SJCRH30 (cell line): ENCODE measurements around the gene RNF181. TPM values are rescaled to one million over a fixed set of nuclear protein-coding genes. Genes with fewer than 3 reads are reported as not detected.
"Not testable (repeated sequence)": the region's sequence is repeated elsewhere in the genome, so short reads cannot be mapped to it uniquely, and the experiment has no call there.

Experiments used
- DNase-seq, 2 experiments: peaks; one replicate each; pipeline ENCODE4 v3.0.0-alpha.2; 2015 to 2020
- H3K27ac ChIP-seq: fragments of 250-450 bp; sonication (Bioruptor Pico); 2 replicates; pipeline ENCODE4 v1.5.1; 2020; ENCODE audit warnings: mild to moderate bottlenecking, moderate library complexity
- H3K27me3 ChIP-seq: fragments of 250-450 bp; sonication (Bioruptor Pico); 2 replicates; pipeline ENCODE4 v1.5.1; 2020; ENCODE audit warnings: mild to moderate bottlenecking, moderate library complexity
- H3K36me3 ChIP-seq: fragments of 250-450 bp; sonication (Bioruptor Pico); 2 replicates; pipeline ENCODE4 v1.5.1; 2020; ENCODE audit warnings: mild to moderate bottlenecking, moderate library complexity
- H3K4me1 ChIP-seq: fragments of 250-450 bp; sonication (Bioruptor Pico); 2 replicates; pipeline ENCODE4 v1.5.1; 2020; ENCODE audit warnings: mild to moderate bottlenecking, moderate library complexity
- H3K4me3 ChIP-seq: fragments of 250-450 bp; sonication (Bioruptor Pico); 2 replicates; pipeline ENCODE4 v1.5.1; 2020; ENCODE audit warnings: mild to moderate bottlenecking, moderate library complexity
- H3K9me3 ChIP-seq: fragments of 250-450 bp; sonication (Bioruptor Pico); replicated peaks from 2 replicates; pipeline ENCODE4 v1.5.1; 2020; ENCODE audit warnings: mild to moderate bottlenecking, moderate library complexity
- total RNA-seq: library from RNA; depleted of rRNA; stranded (reverse); fragments of >200 nt; shearing (Covaris generic); gene quantifications from 2 replicates; pipeline ENCODE4 v1.2.3, GENCODE V29; 2014

Gene RNF181
- total RNA-seq, 1 experiment from 2014 or later, result 91.1 TPM

- no peak for DNase-seq
- Histone ChIP-seq H3K36me3 (no peaks in the 10 kb centered on the region; the same call in 1 of the 2 replicates), H3K9me3 (no peaks in the 10 kb centered on the region), H3K27me3 (no peaks in the 10 kb centered on the region), H3K4me1 (peaks cover 16% of the 10 kb centered on the region; the same call in 1 of the 2 replicates), H3K4me3 (no peak overlapping the region), H3K27ac (no peak overlapping the region)
These were observed 12.0 kb downstream of the RNF181 start for GRCh38 chr2:85607268-85608215.

DNA sequence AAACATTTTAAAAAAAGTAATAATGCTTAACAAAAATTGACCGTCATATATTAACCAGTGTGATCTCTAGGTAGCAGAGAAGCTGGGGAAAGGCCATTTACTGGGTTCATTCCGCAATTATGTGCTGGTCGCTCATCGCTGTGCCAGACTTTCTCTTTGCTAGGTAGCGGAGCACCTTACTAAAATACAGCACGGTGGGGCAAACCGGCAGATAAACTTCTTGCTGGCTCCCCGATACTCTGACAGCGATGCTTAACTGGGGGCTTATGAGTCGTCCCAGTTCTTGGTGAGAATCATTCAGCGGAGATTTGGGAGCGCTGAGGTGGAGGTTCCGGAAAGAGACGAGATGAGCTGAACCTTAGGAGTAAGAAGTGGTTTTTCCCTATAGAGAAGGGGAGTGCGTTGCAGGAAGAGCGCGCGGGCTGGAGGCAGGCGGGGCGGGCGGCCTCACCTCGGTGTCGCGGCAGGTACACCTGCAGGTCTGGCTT lies 15.7 kb downstream of the RNF181 start:
- no peaks in the 10 kb centered on the region for H3K27me3 ChIP-seq
- H3K4me1 ChIP-seq, result peaks cover 6% of the 10 kb centered on the region; the same call in 1 of the 2 replicates
- H3K36me3 ChIP-seq, result no peaks in the 10 kb centered on the region; the same call in 1 of the 2 replicates
- no peaks in the 10 kb centered on the region for H3K9me3 ChIP-seq
- DNase-seq, result no peak
- H3K27ac ChIP-seq, result peak overlapping the region; percentile 71; the same call in 1 of the 2 replicates
- H3K4me3 ChIP-seq, result peak overlapping the region; percentile 83

GRCh38 chr2:85611705-85612587 lies 16.4 kb downstream of the RNF181 start, which contains the start of gene C2orf68:
C2orf68 (minus strand) TSS chr2:85612066; CDS start chr2:85611984, 82 bp downstream.
- H3K27ac ChIP-seq, result peak within 1 kb of the TSS; percentile 71
- peaks cover 6% of the 10 kb centered on the region; the same call in 1 of the 2 replicates for H3K4me1 ChIP-seq
- peak; percentile 96 for DNase-seq
- H3K4me3 ChIP-seq, result peak within 1 kb of the TSS; percentile 83
- H3K27me3 ChIP-seq, result no peaks in the 10 kb centered on the region
- H3K36me3 ChIP-seq, result no peaks in the 10 kb centered on the region; the same call in 1 of the 2 replicates
- H3K9me3 ChIP-seq, result no peaks in the 10 kb centered on the region

- DNase-seq, result no peak
These were observed 18.4 kb downstream of the RNF181 start for GRCh38 chr2:85613717-85614515.

DNA sequence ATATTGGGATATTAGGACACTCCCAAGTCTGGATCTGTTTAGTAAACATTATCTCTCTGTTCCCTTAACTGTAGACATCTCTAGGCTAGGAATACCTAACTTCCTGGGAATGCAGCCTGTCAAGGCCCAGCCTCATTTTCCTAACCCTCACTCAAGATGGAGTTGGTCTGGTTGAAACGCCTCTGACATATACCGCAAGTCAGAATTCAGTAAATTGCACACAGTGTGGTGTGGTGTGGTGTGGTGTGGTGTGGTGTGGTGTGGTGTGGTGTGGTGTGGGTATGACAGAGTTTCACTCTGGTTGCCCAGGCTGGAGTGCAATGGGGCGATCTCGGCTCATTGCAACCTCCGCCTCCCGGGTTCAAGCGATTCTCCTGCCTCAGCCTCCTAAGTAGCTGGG lies 19.2 kb downstream of the RNF181 start:
- H3K27me3 ChIP-seq, H3K9me3 ChIP-seq, H3K27ac ChIP-seq, H3K4me3 ChIP-seq, DNase-seq, H3K4me1 ChIP-seq: not testable (repeated sequence)
- peaks cover 20% of the 10 kb centered on the region for H3K36me3 ChIP-seq

More at GRCh38 chr2:85613717-85614515, 18.4 kb downstream of the RNF181 start:
- Histone ChIP-seq H3K9me3 (no peaks in the 10 kb centered on the region), H3K4me1 (peaks cover 9% of the 10 kb centered on the region; the same call in 1 of the 2 replicates), H3K36me3 (peaks cover 12% of the 10 kb centered on the region), H3K27me3 (no peaks in the 10 kb centered on the region), H3K4me3 (no peak overlapping the region), H3K27ac (no peak overlapping the region)

- Histone ChIP-seq H3K4me1 (peaks cover 9% of the 10 kb centered on the region; the same call in 1 of the 2 replicates), H3K4me3 (no peak overlapping the region; the same call in 1 of the 2 replicates), H3K36me3 (peaks cover 24% of the 10 kb centered on the region), H3K9me3 (no peaks in the 10 kb centered on the region), H3K27ac (no peak overlapping the region), H3K27me3 (no peaks in the 10 kb centered on the region)
- DNase-seq, result no peak
These were observed 19.8 kb downstream of the RNF181 start for GRCh38 chr2:85615413-85615728.

DNA sequence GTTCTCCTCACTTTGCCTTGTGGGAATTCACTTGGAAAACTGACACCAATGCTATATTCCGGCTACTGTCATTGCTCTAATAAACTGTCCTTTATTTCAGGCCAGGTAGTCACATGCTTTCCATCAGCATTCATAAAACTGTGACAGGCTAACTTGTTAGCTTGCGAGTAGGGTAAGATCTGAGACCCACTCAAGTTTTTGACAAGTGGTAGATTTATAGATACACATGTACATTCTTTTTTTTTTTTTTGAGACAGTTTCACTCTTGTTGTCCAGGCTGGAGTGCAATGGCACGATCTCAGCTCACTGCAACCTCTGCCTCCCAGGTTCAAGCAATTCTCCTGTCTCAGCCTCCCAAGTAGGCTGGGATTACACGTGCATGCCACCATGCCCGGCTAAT lies 22.2 kb downstream of the RNF181 start:
- H3K36me3 ChIP-seq, result peaks cover 45% of the 10 kb centered on the region
- not testable (repeated sequence) for H3K9me3 ChIP-seq, H3K4me1 ChIP-seq, DNase-seq, H3K27me3 ChIP-seq, H3K27ac ChIP-seq, H3K4me3 ChIP-seq

GRCh38 chr2:85619617-85620016 lies 24.1 kb downstream of the RNF181 start:
- H3K27ac ChIP-seq, result no peak overlapping the region
- no peaks in the 10 kb centered on the region for H3K9me3 ChIP-seq
- no peaks in the 10 kb centered on the region for H3K27me3 ChIP-seq
- no peak overlapping the region for H3K4me3 ChIP-seq
- peaks cover 5% of the 10 kb centered on the region; the same call in 1 of the 2 replicates for H3K4me1 ChIP-seq
- H3K36me3 ChIP-seq, result peaks cover 62% of the 10 kb centered on the region
- DNase-seq, result no peak

DNA sequence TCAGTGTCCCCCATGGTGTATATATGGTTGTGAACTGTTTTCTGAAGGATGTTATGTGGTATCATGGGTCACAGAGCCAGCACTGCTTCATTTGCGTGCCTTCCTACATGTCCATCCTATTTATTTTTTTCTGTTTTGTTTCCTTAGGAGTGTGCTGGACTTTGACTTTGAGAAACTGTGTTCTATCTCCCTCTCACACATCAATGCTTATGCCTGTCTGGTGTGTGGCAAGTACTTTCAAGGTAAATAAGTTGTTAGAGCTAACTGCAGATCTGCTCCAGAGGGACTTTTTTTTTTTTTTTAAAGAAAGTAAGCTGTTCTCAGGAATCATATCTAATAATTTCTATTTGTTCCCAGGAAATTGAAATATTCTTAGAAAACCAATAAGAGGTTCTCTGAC lies 25.8 kb downstream of the RNF181 start:
- peaks cover 77% of the 10 kb centered on the region for H3K36me3 ChIP-seq
- H3K4me1 ChIP-seq, result peaks cover 5% of the 10 kb centered on the region; the same call in 1 of the 2 replicates

DNA sequence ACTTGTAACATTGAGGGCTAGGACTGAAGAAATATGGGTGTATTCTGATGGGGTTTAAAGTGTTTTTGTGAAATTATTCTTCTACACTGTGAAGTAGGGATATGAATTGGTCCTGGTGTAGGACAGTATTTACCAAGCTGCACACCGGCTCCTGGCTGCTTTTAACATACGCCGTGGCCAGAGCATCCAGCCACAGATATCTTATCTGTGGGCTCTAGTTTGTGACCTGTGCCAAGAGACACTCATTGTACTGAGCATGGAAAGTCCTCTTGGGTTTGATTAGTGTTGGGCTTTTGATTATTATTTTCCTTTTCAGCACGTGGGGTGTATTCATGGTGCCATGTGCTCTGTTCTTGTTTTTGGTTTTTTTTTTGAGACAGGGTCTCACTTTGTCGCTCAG lies 28.4 kb downstream of the RNF181 start:
- no peak for DNase-seq
- no peaks in the 10 kb centered on the region for H3K9me3 ChIP-seq
- H3K4me1 ChIP-seq, result no peaks in the 10 kb centered on the region
- no peak overlapping the region for H3K27ac ChIP-seq
- H3K36me3 ChIP-seq, result peaks cover 91% of the 10 kb centered on the region
- H3K27me3 ChIP-seq, result no peaks in the 10 kb centered on the region
- H3K4me3 ChIP-seq, result no peak overlapping the region

More for the DNA sequence above, 25.8 kb downstream of the RNF181 start:
- Histone ChIP-seq H3K9me3 (no peaks in the 10 kb centered on the region), H3K27ac (no peak overlapping the region), H3K27me3 (no peaks in the 10 kb centered on the region), H3K4me3 (no peak overlapping the region)
- DNase-seq, result no peak

DNA sequence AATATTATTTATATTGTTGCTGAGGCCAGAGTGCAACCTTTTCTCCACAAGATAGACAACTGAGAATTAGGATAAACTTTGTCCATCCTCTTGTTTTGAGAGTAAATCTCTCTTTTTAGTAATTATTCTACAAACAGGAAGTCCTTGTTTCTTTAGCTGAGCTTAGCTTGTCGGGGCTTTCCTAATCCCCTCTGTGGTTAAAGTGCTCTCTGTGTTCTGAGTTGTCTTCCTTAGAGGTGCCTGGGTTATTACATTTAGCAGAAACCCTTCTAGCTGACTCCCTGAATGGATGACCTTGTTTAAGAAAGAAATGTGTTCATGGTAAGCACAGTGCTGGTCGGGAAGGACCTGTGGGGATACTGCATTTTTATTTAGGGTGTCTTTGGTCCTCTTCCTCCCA lies 33.1 kb downstream of the RNF181 start:
- H3K27ac ChIP-seq, result no peak overlapping the region
- no peak for DNase-seq
- H3K36me3 ChIP-seq, result peaks cover 94% of the 10 kb centered on the region
- H3K27me3 ChIP-seq, result no peaks in the 10 kb centered on the region
- no peak overlapping the region for H3K4me3 ChIP-seq
- H3K9me3 ChIP-seq, result no peaks in the 10 kb centered on the region
- no peaks in the 10 kb centered on the region for H3K4me1 ChIP-seq

DNA sequence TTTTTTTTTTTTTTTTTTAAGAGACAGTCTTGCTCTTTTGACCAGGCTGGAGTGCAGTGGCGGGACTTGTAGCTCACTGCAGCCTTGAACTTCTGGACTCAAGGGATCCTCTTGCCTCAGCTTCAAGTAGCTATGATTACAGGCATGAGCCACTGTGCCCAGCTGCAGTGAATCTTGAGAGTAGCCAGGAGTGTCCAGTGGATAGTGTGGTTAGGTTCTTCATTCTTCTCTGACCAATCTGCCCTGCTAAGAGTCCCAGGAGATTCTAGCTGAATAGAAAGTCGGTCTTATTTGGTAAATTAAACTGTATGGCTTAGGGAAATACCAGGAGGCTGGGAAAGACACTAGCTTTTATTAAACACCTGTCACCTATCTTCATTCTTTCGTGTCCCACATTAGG lies 35.8 kb downstream of the RNF181 start:
- H3K36me3 ChIP-seq, result peaks cover 90% of the 10 kb centered on the region
- no peaks in the 10 kb centered on the region for H3K4me1 ChIP-seq
- no peaks in the 10 kb centered on the region for H3K9me3 ChIP-seq
- no peak for DNase-seq
- H3K4me3 ChIP-seq, result no peak overlapping the region
- H3K27ac ChIP-seq, result no peak overlapping the region
- H3K27me3 ChIP-seq, result no peaks in the 10 kb centered on the region

GRCh38 chr2:85635011-85635410 lies 39.5 kb downstream of the RNF181 start:
- H3K4me3 ChIP-seq, result no peak overlapping the region
- H3K27me3 ChIP-seq, result no peaks in the 10 kb centered on the region
- H3K36me3 ChIP-seq, result peaks cover 89% of the 10 kb centered on the region
- no peaks in the 10 kb centered on the region for H3K9me3 ChIP-seq
- no peak overlapping the region for H3K27ac ChIP-seq
- no peaks in the 10 kb centered on the region for H3K4me1 ChIP-seq
- DNase-seq, result no peak

DNA sequence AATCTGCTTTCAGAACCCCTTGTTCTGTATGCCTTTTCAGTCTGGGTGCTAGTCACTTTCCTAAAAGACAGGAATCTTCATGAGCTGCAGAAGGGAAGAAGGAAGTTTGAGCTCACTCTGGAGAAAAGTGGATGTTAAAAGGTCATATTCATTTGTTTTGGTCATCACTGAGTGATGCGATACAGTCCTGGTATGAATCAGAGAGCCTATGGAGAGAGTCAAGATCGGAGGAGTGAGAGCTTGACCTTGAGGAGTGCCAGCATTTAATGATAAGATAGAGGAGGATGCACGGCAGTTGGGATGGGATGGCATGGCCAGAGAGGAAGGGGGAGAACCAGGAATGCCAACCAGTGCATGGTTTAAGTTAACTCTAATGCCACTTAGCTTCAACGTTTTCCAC lies 40.1 kb downstream of the RNF181 start:
- Histone ChIP-seq H3K4me1 (no peaks in the 10 kb centered on the region), H3K4me3 (no peak overlapping the region), H3K27ac (no peak overlapping the region), H3K9me3 (no peaks in the 10 kb centered on the region), H3K27me3 (no peaks in the 10 kb centered on the region), H3K36me3 (peaks cover 89% of the 10 kb centered on the region)
- DNase-seq, result no peak
